HepG2 (cell line): ENCODE data around the gene GDF11. TPM values are rescaled to one million over a fixed set of nuclear protein-coding genes. Genes with fewer than 3 reads are reported as not detected.

ENCODE experiments used
- ARNT ChIP-seq: fragments of 450-650 bp; IDR thresholded peaks from 2 replicates; pipeline ENCODE4 v1.6.1; 2017
- E2F2 ChIP-seq: sonication (generic); formaldehyde crosslinking; IDR thresholded peaks from 2 replicates; pipeline ENCODE4 v1.4.0; 2020; ENCODE audit warnings: missing genetic modification reagents, borderline replicate concordance
- ELF1 ChIP-seq: sonication (generic); formaldehyde crosslinking; IDR thresholded peaks from 2 replicates; pipeline ENCODE4 v1.4.0; 2020; ENCODE audit warnings: missing genetic modification reagents
- EP300 ChIP-seq, 3 experiments: sonication (generic) in 1 of 3; formaldehyde crosslinking in 1 of 3; IDR thresholded peaks; 2 replicates each; pipeline versions ENCODE4 v1.5.1 to v1.6.1; 2011 to 2020; ENCODE audit warnings: low read depth in 2 of 3, low read length in 2 of 3, borderline replicate concordance in 1 of 3, improper control_type of control experiment in 1 of 3, mild to moderate bottlenecking in 1 of 3, missing genetic modification reagents in 1 of 3, moderate library complexity in 1 of 3
- FOXA3 ChIP-seq: IDR thresholded peaks from 2 replicates; pipeline ENCODE4 v1.6.1; 2016; ENCODE audit warnings: missing genetic modification reagents, missing compliant biosample characterization
- FOXC1 ChIP-seq: sonication (generic); formaldehyde crosslinking; IDR thresholded peaks from 2 replicates; pipeline ENCODE4 v1.8.0; 2022; ENCODE audit warnings: mild to moderate bottlenecking, missing genetic modification reagents, borderline replicate concordance
- GRHL1 ChIP-seq: sonication (generic); formaldehyde crosslinking; conservative IDR thresholded peaks from 2 replicates; pipeline ENCODE4 v1.8.0; 2022; ENCODE audit warnings: missing genetic modification reagents
- HNF1B ChIP-seq: sonication (generic); formaldehyde crosslinking; IDR thresholded peaks from 2 replicates; pipeline ENCODE4 v1.5.1; 2020; ENCODE audit warnings: mild to moderate bottlenecking, moderate library complexity, missing genetic modification reagents
- MAF1 ChIP-seq: sonication (generic); formaldehyde crosslinking; IDR thresholded peaks from 2 replicates; pipeline ENCODE4 v1.5.0; 2020; ENCODE audit warnings: missing genetic modification reagents, borderline replicate concordance
- MAFG ChIP-seq: sonication (generic); formaldehyde crosslinking; IDR thresholded peaks from 2 replicates; pipeline ENCODE4 v1.5.1; 2020; ENCODE audit warnings: mild to moderate bottlenecking, missing genetic modification reagents
- MLLT10 ChIP-seq: sonication (generic); formaldehyde crosslinking; IDR thresholded peaks from 2 replicates; pipeline ENCODE4 v1.4.0; 2020; ENCODE audit warnings: missing genetic modification reagents
- NPAS2 ChIP-seq: sonication (generic); formaldehyde crosslinking; IDR thresholded peaks from 2 replicates; pipeline ENCODE4 v1.8.0; 2022; ENCODE audit warnings: mild to moderate bottlenecking, missing genetic modification reagents, borderline replicate concordance
- NR2F6 ChIP-seq, 2 experiments: IDR thresholded peaks; 2 replicates each; pipeline ENCODE4 v1.6.1; 2016; ENCODE audit warnings: antibody characterized with exemption in 1 of 2, mild to moderate bottlenecking in 1 of 2
- PRMT3 ChIP-seq: sonication (generic); formaldehyde crosslinking; IDR thresholded peaks from 2 replicates; pipeline ENCODE4 v1.8.1; 2022; ENCODE audit warnings: low read depth, mild to moderate bottlenecking, moderate library complexity, missing genetic modification reagents, borderline replicate concordance
- SALL1 ChIP-seq: sonication (generic); formaldehyde crosslinking; IDR thresholded peaks from 2 replicates; pipeline ENCODE4 v1.8.0; 2022; ENCODE audit warnings: mild to moderate bottlenecking, missing genetic modification reagents
- SMAD3 ChIP-seq: sonication (generic); formaldehyde crosslinking; IDR thresholded peaks from 2 replicates; pipeline ENCODE4 v1.4.0; 2020; ENCODE audit warnings: missing genetic modification reagents
- SOX13 ChIP-seq, 3 experiments: fragments of 450-650 bp in 1 of 3; sonication (generic) in 1 of 3; formaldehyde crosslinking in 1 of 3; IDR thresholded peaks in 2 of 3; conservative IDR thresholded peaks in 1 of 3; 2 replicates each; pipeline versions ENCODE4 v1.5.0 to v1.6.1; 2016 to 2020; ENCODE audit warnings: antibody characterized with exemption in 1 of 3, mild to moderate bottlenecking in 1 of 3, missing compliant biosample characterization in 1 of 3, missing genetic modification reagents in 1 of 3, moderate library complexity in 1 of 3
- STAG1 ChIP-seq: sonication (generic); formaldehyde crosslinking; IDR thresholded peaks from 2 replicates; pipeline ENCODE4 v1.4.0; 2020; ENCODE audit warnings: missing genetic modification reagents
- YY1 ChIP-seq: IDR thresholded peaks from 2 replicates; pipeline ENCODE4 v1.6.1; 2011; ENCODE audit warnings: low read length, low read depth, moderate library complexity, mild to moderate bottlenecking; ENCODE audit not compliant: insufficient read depth, insufficient replicate concordance
- ZNF136 ChIP-seq: sonication (generic); formaldehyde crosslinking; IDR thresholded peaks from 2 replicates; pipeline ENCODE4 v1.8.1; 2022; ENCODE audit warnings: low read depth, mild to moderate bottlenecking, moderate library complexity, missing genetic modification reagents
- ZNF496 ChIP-seq: sonication (generic); formaldehyde crosslinking; IDR thresholded peaks from 2 replicates; pipeline ENCODE4 v1.8.1; 2023; ENCODE audit warnings: mild to moderate bottlenecking, moderate library complexity, missing genetic modification reagents; ENCODE audit not compliant: insufficient replicate concordance
- ZNF713 ChIP-seq: sonication (generic); formaldehyde crosslinking; IDR thresholded peaks from 2 replicates; pipeline ENCODE4 v1.4.0; 2020; ENCODE audit warnings: mild to moderate bottlenecking, missing genetic modification reagents
- ZSCAN25 ChIP-seq: sonication (generic); formaldehyde crosslinking; IDR thresholded peaks from 2 replicates; pipeline ENCODE4 v1.8.0; 2022; ENCODE audit warnings: mild to moderate bottlenecking, missing genetic modification reagents
- ZSCAN9 ChIP-seq: IDR thresholded peaks from 2 replicates; pipeline ENCODE4 v1.6.1; 2016; ENCODE audit warnings: borderline replicate concordance
- polyA plus RNA-seq, 8 experiments: library from polyadenylated mRNA; depleted of rRNA in 3 of 8; stranded (reverse) in 7 of 8; unstranded in 1 of 8; fragments of >200 nt; fragmentation: Illumina TruSeq in 4 of 8; extraction: Trizol in 4 of 8; gene quantifications; 2 replicates each; pipeline versions ENCODE4 v1.2.1 to v1.2.3, GENCODE V29; 2011 to 2016; ENCODE audit warnings: low read depth in 4 of 8, missing spikeins in 1 of 8, mixed read lengths in 1 of 8; ENCODE audit not compliant: insufficient read depth in 1 of 8
- total RNA-seq, 5 experiments: library from RNA; depleted of rRNA; stranded (reverse); fragments of >200 nt; fragmentation: Illumina TruSeq; extraction: Trizol; gene quantifications; 2 replicates each; pipeline ENCODE4 v1.2.3, GENCODE V29; 2016; ENCODE audit warnings: low read depth in 1 of 5

The GDF11 gene
- total and polyA plus RNA-seq, 2 of the 13 experiments (the other 11 are each of a cell fraction or from before 2014, with no cell fraction given) = 0.63 to 1.5 TPM

GRCh38 chr12:55738123-55739024, 4.5 kb upstream of the GDF11 start (continued):
- TF ChIP-seq MAFG (CRISPR knock-in tag) (no peak), MLLT10 (no peak), FOXC1 (0 out of 2 replicates have a peak, but pooled peaks have one; percentile 39), MAF1 (CRISPR knock-in tag) (no peak), ZSCAN9 (no peak), ELF1 (CRISPR knock-in tag) (peak; percentile 18; the same call in 1 of the 2 replicates), SMAD3 (CRISPR knock-in tag) (0 out of 2 replicates have a peak, but pooled peaks have one; percentile 11), ZNF136 (CRISPR knock-in tag) (0 out of 2 replicates have a peak, but pooled peaks have one; percentile 44), ZNF713 (no peak), PRMT3 (CRISPR knock-in tag) (no peak), STAG1 (CRISPR knock-in tag) (peak; percentile 86), FOXA3 (CRISPR knock-in tag) (0 out of 2 replicates have a peak, but pooled peaks have one; percentile 7), NPAS2 (CRISPR knock-in tag) (no peak), HNF1B (CRISPR knock-in tag) (0 out of 2 replicates have a peak, but pooled peaks have one; percentile 38), GRHL1 (CRISPR knock-in tag) (no peak), E2F2 (CRISPR knock-in tag) (no peak), NR2F6 (IDR thresholded peaks at IDR 0.05) (no peak), NR2F6 (CRISPR knock-in tag; IDR thresholded peaks at IDR 0.05) (no peak), SALL1 (no peak), ARNT (no peak), EP300 (IDR thresholded peaks at IDR 0.05; ENCODE audit: low read depth in 2 of 2, low read length in 2 of 2) (peak in 1 of 2 experiments; percentile 88; a peak in 1 of 4 replicates), EP300 (CRISPR knock-in tag; IDR thresholded peaks at IDR 0.05; ENCODE audit: borderline replicate concordance) (no peak), ZNF496 (CRISPR knock-in tag) (no peak), SOX13 (IDR thresholded peaks at IDR 0.05) (no peak), SOX13 (CRISPR knock-in tag; conservative IDR thresholded peaks at IDR 0.05 in 1 of 2, IDR thresholded peaks at IDR 0.05 in 1 of 2) (no peak), ZSCAN25 (CRISPR knock-in tag) (no peak), YY1 (no peak)
